Measurements from ENCODE around the gene CTIF.

The CTIF gene

GRCh38 chr18:48690494-48690893 is 151.7 kb downstream of the CTIF start:
- no peak for TF ChIP-seq CTCF (IDR thresholded peaks at IDR 0.05)

GRCh38 chr18:48693006-48693405 is 154.2 kb downstream of the CTIF start:
- no peak for TF ChIP-seq CTCF (IDR thresholded peaks at IDR 0.05)

- TF ChIP-seq CTCF (IDR thresholded peaks at IDR 0.05): no peak
These were observed 154.9 kb downstream of the CTIF start for GRCh38 chr18:48693625-48694262.

GRCh38 chr18:48694295-48694694 is 155.5 kb downstream of the CTIF start:
- no peak for TF ChIP-seq CTCF (IDR thresholded peaks at IDR 0.05)

GRCh38 chr18:48695671-48696070 is 156.8 kb downstream of the CTIF start:
- TF ChIP-seq CTCF (IDR thresholded peaks at IDR 0.05): no peak

- no peak for TF ChIP-seq CTCF (IDR thresholded peaks at IDR 0.05)
These were observed 157.4 kb downstream of the CTIF start for GRCh38 chr18:48696218-48696617.

- TF ChIP-seq CTCF (IDR thresholded peaks at IDR 0.05): no peak
These were observed 158.6 kb downstream of the CTIF start for GRCh38 chr18:48697441-48697840.

- TF ChIP-seq CTCF (IDR thresholded peaks at IDR 0.05): no peak
These were observed 159.9 kb downstream of the CTIF start for GRCh38 chr18:48698707-48699106.

Data from LNCAP (cell line).